22Rv1 (cell line): ENCODE data around the gene PRRX1.

Source experiments
- H3K27ac ChIP-seq: fragments of 450-650 bp; 2 replicates; pipeline ENCODE4 v1.5.1; 2017
- CTCF ChIP-seq: fragments of 450-650 bp; IDR thresholded peaks from 2 replicates; pipeline ENCODE4 v1.5.1; 2017; ENCODE audit warnings: mild to moderate bottlenecking
- ZFX ChIP-seq: fragments of 450-650 bp; IDR thresholded peaks from 2 replicates; pipeline ENCODE4 v1.6.1; 2017; ENCODE audit warnings: antibody characterized with exemption, borderline replicate concordance

The PRRX1 gene

GRCh38 chr1:170671629-170671963 lies 7.7 kb downstream of the PRRX1 start:
- no peak for TF ChIP-seq ZFX
- TF ChIP-seq CTCF = peak; percentile 74
- no peak overlapping the region for H3K27ac ChIP-seq

- H3K27ac ChIP-seq = no peak overlapping the region
- no peak for TF ChIP-seq CTCF
These were observed 8.4 kb downstream of the PRRX1 start for GRCh38 chr1:170672316-170672715.

GRCh38 chr1:170674239-170674638 lies 10.3 kb downstream of the PRRX1 start:
- no peak for TF ChIP-seq CTCF
- no peak for TF ChIP-seq ZFX
- H3K27ac ChIP-seq = no peak overlapping the region

GRCh38 chr1:170674986-170675385 lies 11.1 kb downstream of the PRRX1 start:
- no peak overlapping the region for H3K27ac ChIP-seq
- TF ChIP-seq CTCF = no peak
- TF ChIP-seq ZFX = no peak

- no peak overlapping the region for H3K27ac ChIP-seq
- TF ChIP-seq CTCF = no peak
- TF ChIP-seq ZFX = no peak
These were observed 11.9 kb downstream of the PRRX1 start for GRCh38 chr1:170675865-170676264.

GRCh38 chr1:170676628-170677027 lies 12.7 kb downstream of the PRRX1 start:
- TF ChIP-seq CTCF (no peak), ZFX (no peak)
- H3K27ac ChIP-seq = no peak overlapping the region

- no peak overlapping the region for H3K27ac ChIP-seq
- no peak for TF ChIP-seq CTCF
- no peak for TF ChIP-seq ZFX
These were observed 14.2 kb downstream of the PRRX1 start for GRCh38 chr1:170678027-170678600.
